SK-N-MC (cell line): ENCODE data around the gene EDA.
"Not testable (repeated sequence)": the region's sequence is repeated elsewhere in the genome, so short reads cannot be mapped to it uniquely, and the experiment has no call there.

Experiments
- DNase-seq: peaks from one replicate; pipeline ENCODE4 v3.0.0-alpha.2; 2011; ENCODE audit warnings: low read depth, low spot score
- H3K27ac ChIP-seq: fragments of 200-600 bp; sonication (generic); 2 replicates; pipeline ENCODE4 v1.5.1; 2016; ENCODE audit warnings: mixed run types
- H3K36me3 ChIP-seq: fragments of 200-600 bp; sonication (generic); 2 replicates; pipeline ENCODE4 v1.6.1; 2017; ENCODE audit warnings: antibody characterized with exemption, low read length, mixed read lengths; ENCODE audit not compliant: insufficient read depth
- H3K4me3 ChIP-seq: fragments of 200-600 bp; sonication (generic); 2 replicates; pipeline ENCODE4 v1.5.1; 2016
- H3K9ac ChIP-seq: fragments of 200-600 bp; sonication (generic); 2 replicates; pipeline ENCODE4 v1.8.0; 2017; ENCODE audit warnings: mixed run types, mixed read lengths; ENCODE audit not compliant: insufficient read length
- H3K9me3 ChIP-seq: fragments of 200-600 bp; sonication (generic); 2 replicates; pipeline ENCODE4 v1.6.1; 2017; ENCODE audit warnings: low read depth, mild to moderate bottlenecking, antibody characterized with exemption, low read length, moderate library complexity, mixed read lengths
- EZH2 ChIP-seq: fragments of 200-600 bp; sonication (generic); IDR thresholded peaks from one replicate; pipeline ENCODE4 v1.6.1; 2017; ENCODE audit warnings: antibody characterized with exemption
- FOXP2 ChIP-seq: optimal IDR thresholded peaks from 2 replicates; pipeline ENCODE3; 2011; ENCODE audit warnings: mild to moderate bottlenecking, moderate library complexity; ENCODE audit not compliant: insufficient read depth; ENCODE audit errors: extremely low read length, control extremely low read depth
- POLR2AphosphoS5 ChIP-seq: IDR thresholded peaks from 2 replicates; pipeline ENCODE4 v1.6.1; 2012; ENCODE audit warnings: mild to moderate bottlenecking, low read depth, low read length, borderline replicate concordance

EDA gene

GRCh38 chrX:69844636-69845035, 228.7 kb downstream of the EDA start:
- TF ChIP-seq FOXP2 (no peak), EZH2 (no peak), POLR2AphosphoS5 (no peak)
- H3K9me3 ChIP-seq: no peaks in the 10 kb centered on the region
- H3K9ac ChIP-seq: no peak overlapping the region
- peak overlapping the region; percentile 8 for H3K4me3 ChIP-seq
- peak overlapping the region; percentile 71 for H3K27ac ChIP-seq
- no peaks in the 10 kb centered on the region for H3K36me3 ChIP-seq
- DNase-seq: peak; percentile 1

DNA sequence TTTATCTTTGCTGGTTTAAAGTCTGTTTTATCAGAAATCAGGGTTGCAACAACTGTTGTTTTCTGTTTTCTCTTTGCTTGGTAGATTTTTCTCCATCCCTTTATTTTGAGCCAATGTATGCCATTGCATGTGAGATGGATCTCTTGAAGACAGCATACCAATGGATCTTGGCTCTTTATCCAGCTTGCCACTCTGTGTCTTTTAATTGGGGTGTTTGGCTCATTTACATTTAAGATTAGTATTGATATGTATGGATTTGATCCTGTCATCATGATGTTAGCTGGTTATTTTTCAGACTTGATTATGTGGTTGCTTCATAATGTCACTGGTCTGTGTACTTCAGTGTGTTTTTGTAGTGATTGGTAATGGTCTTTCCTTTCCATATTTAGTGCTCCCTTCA, 244.1 kb downstream of the EDA start:
- H3K36me3 ChIP-seq, DNase-seq, H3K9ac ChIP-seq, H3K9me3 ChIP-seq, H3K27ac ChIP-seq, H3K4me3 ChIP-seq: not testable (repeated sequence)

DNA sequence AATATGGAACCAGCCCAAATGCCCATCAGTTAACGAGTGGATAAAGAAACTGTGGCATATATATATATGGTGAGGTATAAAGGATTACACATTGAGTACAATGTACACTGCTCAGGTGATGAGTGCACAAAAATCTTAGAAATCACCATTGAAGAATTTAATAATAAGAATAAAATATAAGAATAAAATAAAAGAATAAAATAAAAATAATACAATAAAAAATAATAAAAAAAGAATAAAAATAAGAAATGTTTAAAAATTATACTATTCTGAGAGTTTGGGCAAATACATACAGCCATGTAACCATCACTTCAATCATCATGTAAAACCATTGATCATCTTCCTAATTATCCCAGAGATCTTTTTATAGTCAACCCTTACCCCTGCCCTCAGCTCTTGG, 260.3 kb downstream of the EDA start:
- no peaks in the 10 kb centered on the region for H3K36me3 ChIP-seq
- no peak for DNase-seq
- no peak for TF ChIP-seq EZH2
- no peak for TF ChIP-seq FOXP2
- no peak for TF ChIP-seq POLR2AphosphoS5
- no peak overlapping the region for H3K9ac ChIP-seq
- no peaks in the 10 kb centered on the region for H3K9me3 ChIP-seq
- no peak overlapping the region for H3K27ac ChIP-seq
- no peak overlapping the region for H3K4me3 ChIP-seq

DNA sequence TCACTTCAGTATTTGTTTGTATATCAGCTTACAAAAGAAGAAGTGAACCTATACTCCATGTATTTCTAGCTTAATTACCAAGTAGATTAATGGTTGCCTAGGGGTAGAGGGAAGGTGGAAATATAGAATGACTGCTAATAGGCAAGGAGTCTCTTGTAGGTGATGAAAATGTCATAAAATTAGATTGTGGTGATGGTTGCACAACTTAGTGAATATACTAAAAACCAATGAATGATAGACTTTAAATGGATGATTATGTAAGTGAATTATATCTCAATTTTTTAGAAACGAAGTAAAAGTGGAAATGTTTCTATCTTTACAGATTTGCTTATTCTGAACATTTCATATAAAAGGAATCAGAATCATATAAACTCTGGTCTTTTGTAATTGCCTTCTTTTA, 268.3 kb downstream of the EDA start:
- DNase-seq: no peak
- Histone ChIP-seq H3K9me3 (no peaks in the 10 kb centered on the region), H3K9ac (no peak overlapping the region), H3K4me3 (no peak overlapping the region), H3K36me3 (no peaks in the 10 kb centered on the region), H3K27ac (no peak overlapping the region)
- no peak for TF ChIP-seq POLR2AphosphoS5
- no peak for TF ChIP-seq EZH2
- no peak for TF ChIP-seq FOXP2

DNA sequence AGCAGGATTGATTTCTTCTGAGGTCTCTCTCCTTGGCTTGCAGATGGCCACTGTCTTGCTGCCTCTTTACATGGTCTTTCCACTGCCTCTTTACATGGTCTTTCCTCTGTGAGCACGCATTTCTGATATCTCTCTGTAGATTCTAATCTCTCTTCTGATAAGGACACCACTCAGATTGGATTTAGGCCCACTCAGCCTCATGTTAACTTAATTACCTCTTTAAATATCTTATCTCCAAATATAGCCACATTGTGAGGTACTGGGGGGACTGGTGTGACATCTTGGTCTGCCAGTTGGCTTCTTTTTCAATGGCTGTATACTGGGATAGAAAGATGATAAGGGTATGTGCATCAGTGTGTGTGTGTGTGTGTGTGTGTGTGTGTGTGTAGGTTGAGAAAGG, 280.1 kb downstream of the EDA start:
- no peak overlapping the region for H3K9ac ChIP-seq
- H3K4me3 ChIP-seq: no peak overlapping the region
- H3K9me3 ChIP-seq: no peaks in the 10 kb centered on the region
- H3K27ac ChIP-seq: no peak overlapping the region
- H3K36me3 ChIP-seq: no peaks in the 10 kb centered on the region
- TF ChIP-seq POLR2AphosphoS5 (no peak), FOXP2 (no peak), EZH2 (no peak)
- no peak for DNase-seq

- H3K9me3 ChIP-seq: no peaks in the 10 kb centered on the region
- H3K36me3 ChIP-seq: no peaks in the 10 kb centered on the region
- H3K9ac ChIP-seq: no peak overlapping the region
- H3K4me3 ChIP-seq: no peak overlapping the region
- H3K27ac ChIP-seq: no peak overlapping the region
- no peak for TF ChIP-seq FOXP2
- no peak for TF ChIP-seq POLR2AphosphoS5
- TF ChIP-seq EZH2: no peak
- no peak for DNase-seq
These were observed 284.6 kb downstream of the EDA start for GRCh38 chrX:69900491-69900890.

- DNase-seq: no peak
- Histone ChIP-seq H3K27ac (no peak overlapping the region), H3K9me3 (no peaks in the 10 kb centered on the region), H3K36me3 (no peaks in the 10 kb centered on the region), H3K9ac (no peak overlapping the region), H3K4me3 (no peak overlapping the region)
- no peak for TF ChIP-seq EZH2
- TF ChIP-seq FOXP2: no peak
- no peak for TF ChIP-seq POLR2AphosphoS5
These were observed 290.5 kb downstream of the EDA start for GRCh38 chrX:69906447-69906846.

GRCh38 chrX:69914781-69915180, 298.9 kb downstream of the EDA start:
- Histone ChIP-seq H3K9me3 (no peaks in the 10 kb centered on the region), H3K4me3 (no peak overlapping the region), H3K27ac (no peak overlapping the region), H3K36me3 (no peaks in the 10 kb centered on the region), H3K9ac (no peak overlapping the region)
- DNase-seq: no peak
- TF ChIP-seq EZH2 (no peak), POLR2AphosphoS5 (no peak), FOXP2 (no peak)

- H3K9me3 ChIP-seq: no peaks in the 10 kb centered on the region
- H3K4me3 ChIP-seq: no peak overlapping the region
- TF ChIP-seq POLR2AphosphoS5 (no peak), EZH2 (no peak), FOXP2 (no peak)
- no peaks in the 10 kb centered on the region for H3K36me3 ChIP-seq
- H3K9ac ChIP-seq: no peak overlapping the region
- H3K27ac ChIP-seq: no peak overlapping the region; the same call in 1 of the 2 replicates
- no peak for DNase-seq
These were observed 303.8 kb downstream of the EDA start for GRCh38 chrX:69919749-69920148.

DNA sequence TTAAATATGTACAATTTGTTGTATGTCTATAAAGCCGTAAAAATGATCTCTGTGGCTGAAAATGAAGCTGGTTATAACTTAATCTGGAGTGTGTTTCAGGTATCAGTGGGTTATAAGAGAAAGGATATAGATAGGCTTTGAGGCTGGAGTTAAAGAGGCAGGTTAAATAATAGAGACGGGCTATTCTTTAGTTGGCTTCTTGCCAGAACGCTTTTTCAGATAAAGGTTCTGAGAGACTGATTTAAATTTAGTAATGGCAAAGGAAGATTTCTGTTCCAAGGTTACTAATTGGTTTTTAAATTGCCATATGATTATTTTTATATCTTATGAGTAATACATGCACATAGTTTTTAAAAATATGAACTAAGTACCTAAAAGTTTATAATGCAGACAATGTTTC, 316.4 kb downstream of the EDA start:
- Histone ChIP-seq H3K27ac (no peak overlapping the region), H3K9ac (no peak overlapping the region), H3K9me3 (no peaks in the 10 kb centered on the region), H3K4me3 (no peak overlapping the region), H3K36me3 (no peaks in the 10 kb centered on the region)
- no peak for TF ChIP-seq FOXP2
- TF ChIP-seq EZH2: no peak
- no peak for TF ChIP-seq POLR2AphosphoS5
- no peak for DNase-seq
